HUES48 (cell line): ENCODE measurements around the gene SLC25A22.

ENCODE experiments used
- H3K27ac ChIP-seq: one replicate; pipeline ENCODE4 v1.7.0; 2013; ENCODE audit warnings: low read depth, low read length, inconsistent platforms
- H3K27me3 ChIP-seq: 2 replicates; pipeline ENCODE4 v1.6.1; 2013; ENCODE audit warnings: mild to moderate bottlenecking, low read length; ENCODE audit not compliant: control insufficient read depth, insufficient read depth
- H3K36me3 ChIP-seq: 2 replicates; pipeline ENCODE4 v1.6.1; 2013; ENCODE audit warnings: low read length; ENCODE audit not compliant: control insufficient read depth, insufficient read depth
- H3K4me1 ChIP-seq: 2 replicates; pipeline ENCODE4 v1.6.1; 2013; ENCODE audit warnings: mild to moderate bottlenecking, low read length; ENCODE audit not compliant: control insufficient read depth, insufficient read depth
- H3K4me3 ChIP-seq: 2 replicates; pipeline ENCODE4 v1.5.1; 2013; ENCODE audit warnings: mild to moderate bottlenecking, low read depth, low read length
- H3K9ac ChIP-seq: 2 replicates; pipeline ENCODE4 v1.6.1; 2013; ENCODE audit warnings: mild to moderate bottlenecking, low read depth, low read length, moderate library complexity
- H3K9me3 ChIP-seq: 2 replicates; pipeline ENCODE4 v1.6.1; 2013; ENCODE audit warnings: low read length; ENCODE audit not compliant: control insufficient read depth, insufficient read depth

SLC25A22 gene

GRCh38 chr11:827146-827896 lies 29.2 kb upstream of the SLC25A22 start:
- Histone ChIP-seq H3K36me3 (0 out of 2 replicates have a peak, but pooled peaks cover 14% of the 10 kb centered on the region), H3K4me1 (peaks cover 44% of the 10 kb centered on the region), H3K27ac (no peak overlapping the region), H3K9me3 (no peaks in the 10 kb centered on the region), H3K4me3 (peak overlapping the region; percentile 65), H3K9ac (no peak overlapping the region), H3K27me3 (peaks cover 51% of the 10 kb centered on the region)

- Histone ChIP-seq H3K27me3 (peaks cover 46% of the 10 kb centered on the region), H3K9ac (no peak overlapping the region), H3K27ac (no peak overlapping the region)
These were observed 28.7 kb upstream of the SLC25A22 start for GRCh38 chr11:826836-827145.

GRCh38 chr11:826227-826621 lies 28.1 kb upstream of the SLC25A22 start:
- Histone ChIP-seq H3K27me3 (peaks cover 41% of the 10 kb centered on the region), H3K27ac (no peak overlapping the region), H3K9ac (no peak overlapping the region), H3K9me3 (no peaks in the 10 kb centered on the region), H3K4me3 (no peak overlapping the region), H3K4me1 (peaks cover 33% of the 10 kb centered on the region), H3K36me3 (0 out of 2 replicates have a peak, but pooled peaks cover 16% of the 10 kb centered on the region)

More at GRCh38 chr11:826836-827145, 28.7 kb upstream of the SLC25A22 start:
- H3K4me3 ChIP-seq: peak overlapping the region; percentile 65
- 0 out of 2 replicates have a peak, but pooled peaks cover 14% of the 10 kb centered on the region for H3K36me3 ChIP-seq
- no peaks in the 10 kb centered on the region for H3K9me3 ChIP-seq
- peaks cover 39% of the 10 kb centered on the region for H3K4me1 ChIP-seq

GRCh38 chr11:825366-826226 lies 27.5 kb upstream of the SLC25A22 start:
- Histone ChIP-seq H3K9me3 (no peaks in the 10 kb centered on the region), H3K9ac (no peak overlapping the region), H3K36me3 (0 out of 2 replicates have a peak, but pooled peaks cover 16% of the 10 kb centered on the region), H3K27me3 (peaks cover 34% of the 10 kb centered on the region), H3K4me1 (peaks cover 28% of the 10 kb centered on the region), H3K4me3 (no peak overlapping the region), H3K27ac (no peak overlapping the region)

GRCh38 chr11:824942-825341 lies 26.9 kb upstream of the SLC25A22 start:
- Histone ChIP-seq H3K9me3 (no peaks in the 10 kb centered on the region), H3K4me3 (no peak overlapping the region), H3K9ac (no peak overlapping the region), H3K36me3 (0 out of 2 replicates have a peak, but pooled peaks cover 16% of the 10 kb centered on the region), H3K27me3 (peaks cover 30% of the 10 kb centered on the region), H3K27ac (no peak overlapping the region), H3K4me1 (peaks cover 25% of the 10 kb centered on the region)

- Histone ChIP-seq H3K4me1 (peaks cover 19% of the 10 kb centered on the region), H3K9me3 (no peaks in the 10 kb centered on the region), H3K36me3 (0 out of 2 replicates have a peak, but pooled peaks cover 16% of the 10 kb centered on the region), H3K27me3 (peaks cover 24% of the 10 kb centered on the region), H3K27ac (no peak overlapping the region), H3K4me3 (no peak overlapping the region), H3K9ac (no peak overlapping the region)
These were observed 26.3 kb upstream of the SLC25A22 start for GRCh38 chr11:824292-824880.

GRCh38 chr11:823441-824291 lies 25.6 kb upstream of the SLC25A22 start:
- Histone ChIP-seq H3K4me1 (peaks cover 17% of the 10 kb centered on the region), H3K27ac (no peak overlapping the region)

GRCh38 chr11:821512-822371 lies 23.7 kb upstream of the SLC25A22 start:
- peaks cover 9% of the 10 kb centered on the region for H3K4me1 ChIP-seq

More at GRCh38 chr11:823441-824291, 25.6 kb upstream of the SLC25A22 start:
- Histone ChIP-seq H3K9me3 (no peaks in the 10 kb centered on the region), H3K27me3 (peaks cover 17% of the 10 kb centered on the region), H3K4me3 (no peak overlapping the region), H3K36me3 (0 out of 2 replicates have a peak, but pooled peaks cover 16% of the 10 kb centered on the region), H3K9ac (no peak overlapping the region)

GRCh38 chr11:820655-821511 lies 22.8 kb upstream of the SLC25A22 start:
- H3K9me3 ChIP-seq: no peaks in the 10 kb centered on the region
- 0 out of 2 replicates have a peak, but pooled peaks cover 16% of the 10 kb centered on the region for H3K36me3 ChIP-seq
- H3K9ac ChIP-seq: no peak overlapping the region
- H3K27me3 ChIP-seq: peaks cover 4% of the 10 kb centered on the region; the same call in 1 of the 2 replicates
- H3K4me3 ChIP-seq: peak overlapping the region; percentile 83
- H3K4me1 ChIP-seq: peaks cover 9% of the 10 kb centered on the region
- H3K27ac ChIP-seq: no peak overlapping the region

More at GRCh38 chr11:821512-822371, 23.7 kb upstream of the SLC25A22 start:
- Histone ChIP-seq H3K4me3 (no peak overlapping the region), H3K9ac (no peak overlapping the region), H3K36me3 (0 out of 2 replicates have a peak, but pooled peaks cover 16% of the 10 kb centered on the region), H3K9me3 (no peaks in the 10 kb centered on the region), H3K27me3 (peaks cover 5% of the 10 kb centered on the region; the same call in 1 of the 2 replicates), H3K27ac (no peak overlapping the region)
